GM23338 (cell line): ENCODE results near the gene TENM3. TPM values are rescaled to one million over a fixed set of nuclear protein-coding genes. Genes with fewer than 3 reads are reported as not detected.

Source experiments
- ATAC-seq: fragments of 200-7000 bp; cut with Tn5 transposase; 3 replicates; pipeline ENCODE4 v1.9.1; 2020
- DNase-seq: peaks from one replicate; pipeline ENCODE4 v3.0.0-alpha.2; 2015; ENCODE audit warnings: low spot score
- H2AFZ ChIP-seq: fragments of 200-600 bp; sonication (generic); 2 replicates; pipeline ENCODE4 v1.8.0; 2016; ENCODE audit warnings: antibody characterized with exemption, mild to moderate bottlenecking, moderate library complexity
- H3F3A ChIP-seq: fragments of 200-600 bp; sonication (generic); replicated peaks from 2 replicates; pipeline ENCODE4 v1.8.0; 2017; ENCODE audit warnings: antibody characterized with exemption, mixed run types, low read depth
- H3K27ac ChIP-seq: fragments of 200-600 bp; sonication (generic); 2 replicates; pipeline ENCODE4 v1.6.1; 2016; ENCODE audit warnings: low read depth
- H3K27me3 ChIP-seq: fragments of 200-600 bp; sonication (generic); 2 replicates; pipeline ENCODE4 v1.8.0; 2016; ENCODE audit warnings: mild to moderate bottlenecking, mixed run types, moderate library complexity; ENCODE audit not compliant: insufficient read depth
- H3K36me3 ChIP-seq: fragments of 200-600 bp; sonication (generic); 2 replicates; pipeline ENCODE4 v1.8.0; 2016; ENCODE audit warnings: mild to moderate bottlenecking; ENCODE audit not compliant: insufficient read depth
- H3K4me1 ChIP-seq: fragments of 200-600 bp; sonication (generic); 2 replicates; pipeline ENCODE4 v1.8.0; 2016; ENCODE audit warnings: mild to moderate bottlenecking, moderate library complexity; ENCODE audit not compliant: insufficient read depth
- H3K4me2 ChIP-seq: fragments of 200-600 bp; sonication (generic); 2 replicates; pipeline ENCODE4 v1.7.1; 2017; ENCODE audit warnings: mixed run types
- H3K4me3 ChIP-seq: fragments of 200-600 bp; sonication (generic); 2 replicates; pipeline ENCODE4 v1.6.1; 2016; ENCODE audit warnings: mixed run types
- H3K79me2 ChIP-seq: fragments of 200-600 bp; sonication (generic); replicated peaks from 2 replicates; pipeline ENCODE4 v1.8.0; 2017; ENCODE audit warnings: mild to moderate bottlenecking; ENCODE audit not compliant: insufficient read depth
- H3K9me2 ChIP-seq: fragments of 200-600 bp; sonication (generic); 2 replicates; pipeline ENCODE4 v1.8.0; 2017; ENCODE audit not compliant: insufficient read depth
- H4K20me1 ChIP-seq: fragments of 200-600 bp; sonication (generic); replicated peaks from 2 replicates; pipeline ENCODE4 v1.8.0; 2017; ENCODE audit warnings: mild to moderate bottlenecking; ENCODE audit not compliant: insufficient read depth
- H3K27ac Mint-ChIP-seq: 2 replicates; pipeline ENCODE4 v1.8.0; 2020; ENCODE audit warnings: inconsistent platforms, mild to moderate bottlenecking, moderate library complexity, mixed read lengths
- H3K27me3 Mint-ChIP-seq: 3 replicates; pipeline ENCODE4 v1.8.0; 2022; ENCODE audit warnings: low read depth, mild to moderate bottlenecking, moderate library complexity, mixed read lengths, inconsistent platforms; ENCODE audit not compliant: insufficient read depth, poor library complexity
- H3K36me3 Mint-ChIP-seq: 3 replicates; pipeline ENCODE4 v1.8.0; 2021; ENCODE audit warnings: low read depth, mild to moderate bottlenecking, inconsistent platforms, moderate library complexity, mixed read lengths
- H3K4me1 Mint-ChIP-seq: 3 replicates; pipeline ENCODE4 v1.8.0; 2020; ENCODE audit warnings: mild to moderate bottlenecking, inconsistent platforms, mixed read lengths
- H3K4me3 Mint-ChIP-seq: 3 replicates; pipeline ENCODE4 v1.8.0; 2021; ENCODE audit warnings: moderate library complexity, mild to moderate bottlenecking, inconsistent platforms, mixed read lengths
- H3K9me3 Mint-ChIP-seq: 3 replicates; pipeline ENCODE4 v1.8.0; 2020; ENCODE audit warnings: moderate library complexity, mild to moderate bottlenecking, inconsistent platforms, mixed read lengths
- CREB1 ChIP-seq: fragments of 250-450 bp; sonication (Bioruptor Pico); IDR thresholded peaks from 2 replicates; pipeline ENCODE4 v1.5.0; 2020; ENCODE audit warnings: low read depth, mild to moderate bottlenecking, moderate library complexity
- ETS1 ChIP-seq: IDR thresholded peaks from 2 replicates; pipeline ENCODE4 v1.6.1; 2016; ENCODE audit warnings: antibody characterized with exemption
- JUNB ChIP-seq: IDR thresholded peaks from one replicate; pipeline ENCODE4 v1.6.1; 2016; ENCODE audit warnings: antibody characterized with exemption; ENCODE audit not compliant: unreplicated experiment
- POLR2AphosphoS5 ChIP-seq: IDR thresholded peaks from 2 replicates; pipeline ENCODE4 v1.6.1; 2016; ENCODE audit warnings: antibody characterized with exemption, low read depth
- STAT1 ChIP-seq: IDR thresholded peaks from one replicate; pipeline ENCODE4 v1.6.1; 2016; ENCODE audit warnings: antibody characterized with exemption; ENCODE audit not compliant: unreplicated experiment
- ZNF114 ChIP-seq: fragments of 250-450 bp; sonication (Bioruptor Pico); IDR thresholded peaks from 2 replicates; pipeline ENCODE4 v1.5.0; 2020; ENCODE audit warnings: mild to moderate bottlenecking, moderate library complexity
- ZNF331 ChIP-seq: fragments of 250-450 bp; sonication (Bioruptor Pico); IDR thresholded peaks from 2 replicates; pipeline ENCODE4 v1.5.0; 2020; ENCODE audit warnings: low read depth, mild to moderate bottlenecking, moderate library complexity
- polyA plus RNA-seq: library from polyadenylated mRNA; unstranded; fragments of >200 nt; fragmentation: Nextera tagmentation; extraction: Ambion mirVana; gene quantifications from 2 replicates; pipeline ENCODE4 v1.2.1, GENCODE V29; 2016
- total RNA-seq: library from RNA; depleted of rRNA; stranded (reverse); fragments of >200 nt; shearing (Covaris generic); gene quantifications from 2 replicates; pipeline ENCODE4 v1.2.3, GENCODE V29; 2014
- TF ChIP-seq, protein P1 (sequence below): IDR thresholded peaks from one replicate; pipeline ENCODE4 v1.6.1; 2018; ENCODE audit warnings: antibody characterized with exemption; ENCODE audit not compliant: unreplicated experiment
- TF ChIP-seq, protein P2 (sequence below), 2 experiments: fragments of 200-600 bp in 1 of 2; sonication (generic) in 1 of 2; conservative IDR thresholded peaks; 2 replicates each; pipeline versions ENCODE4 v1.5.1 to v1.6.1; 2016 to 2017; ENCODE audit warnings: antibody characterized with exemption in 2 of 2, low read depth in 2 of 2, mild to moderate bottlenecking in 2 of 2, moderate library complexity in 1 of 2

TENM3 gene
- total and polyA plus RNA-seq, 2 experiments from 2014 or later = 22.2 to 128 TPM

DNA sequence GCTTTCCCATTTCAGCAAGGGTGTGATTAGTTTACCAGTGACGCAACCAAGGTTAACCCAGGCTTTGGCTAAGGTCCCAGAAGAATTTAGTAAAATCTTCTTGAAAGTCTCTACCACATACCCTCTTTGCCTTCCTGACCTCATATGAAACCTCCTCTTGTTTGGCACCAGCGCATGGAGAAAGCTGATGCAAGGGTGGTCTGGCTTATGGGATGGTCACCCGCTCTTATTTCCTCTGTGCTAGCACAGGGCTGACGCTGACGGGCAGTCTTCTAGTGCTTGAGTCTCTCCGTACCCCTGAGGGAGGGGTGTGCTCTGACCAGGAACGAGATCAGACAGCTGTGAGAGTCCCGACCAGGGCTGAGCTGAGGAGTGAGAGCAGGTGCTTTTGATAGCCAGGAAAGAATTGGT lies 137.6 kb downstream of the TENM3 start:
- Mint-ChIP-seq H3K4me1 (peaks cover 17% of the 10 kb centered on the region), H3K36me3 (peaks cover 7% of the 10 kb centered on the region; the same call in 2 of the 3 replicates), H3K9me3 (peaks cover 5% of the 10 kb centered on the region; the same call in 2 of the 3 replicates), H3K27me3 (peaks cover 3% of the 10 kb centered on the region), H3K4me3 (no peak overlapping the region), H3K27ac (no peak overlapping the region; the same call in 1 of the 2 replicates)
- Histone ChIP-seq H3K27me3 (no peaks in the 10 kb centered on the region), H3K79me2 (no peaks in the 10 kb centered on the region), H3K9me2 (no peaks in the 10 kb centered on the region), H3F3A (no peaks in the 10 kb centered on the region), H2AFZ (no peak overlapping the region), H3K4me1 (peaks cover 12% of the 10 kb centered on the region), H3K4me2 (no peak overlapping the region), H3K4me3 (no peak overlapping the region), H4K20me1 (no peaks in the 10 kb centered on the region), H3K27ac (no peak overlapping the region), H3K36me3 (no peaks in the 10 kb centered on the region)
- ATAC-seq = peak; percentile 54
- no peak for TF ChIP-seq ZNF114 (CRISPR knock-in tag)
- TF ChIP-seq, protein P1, sequence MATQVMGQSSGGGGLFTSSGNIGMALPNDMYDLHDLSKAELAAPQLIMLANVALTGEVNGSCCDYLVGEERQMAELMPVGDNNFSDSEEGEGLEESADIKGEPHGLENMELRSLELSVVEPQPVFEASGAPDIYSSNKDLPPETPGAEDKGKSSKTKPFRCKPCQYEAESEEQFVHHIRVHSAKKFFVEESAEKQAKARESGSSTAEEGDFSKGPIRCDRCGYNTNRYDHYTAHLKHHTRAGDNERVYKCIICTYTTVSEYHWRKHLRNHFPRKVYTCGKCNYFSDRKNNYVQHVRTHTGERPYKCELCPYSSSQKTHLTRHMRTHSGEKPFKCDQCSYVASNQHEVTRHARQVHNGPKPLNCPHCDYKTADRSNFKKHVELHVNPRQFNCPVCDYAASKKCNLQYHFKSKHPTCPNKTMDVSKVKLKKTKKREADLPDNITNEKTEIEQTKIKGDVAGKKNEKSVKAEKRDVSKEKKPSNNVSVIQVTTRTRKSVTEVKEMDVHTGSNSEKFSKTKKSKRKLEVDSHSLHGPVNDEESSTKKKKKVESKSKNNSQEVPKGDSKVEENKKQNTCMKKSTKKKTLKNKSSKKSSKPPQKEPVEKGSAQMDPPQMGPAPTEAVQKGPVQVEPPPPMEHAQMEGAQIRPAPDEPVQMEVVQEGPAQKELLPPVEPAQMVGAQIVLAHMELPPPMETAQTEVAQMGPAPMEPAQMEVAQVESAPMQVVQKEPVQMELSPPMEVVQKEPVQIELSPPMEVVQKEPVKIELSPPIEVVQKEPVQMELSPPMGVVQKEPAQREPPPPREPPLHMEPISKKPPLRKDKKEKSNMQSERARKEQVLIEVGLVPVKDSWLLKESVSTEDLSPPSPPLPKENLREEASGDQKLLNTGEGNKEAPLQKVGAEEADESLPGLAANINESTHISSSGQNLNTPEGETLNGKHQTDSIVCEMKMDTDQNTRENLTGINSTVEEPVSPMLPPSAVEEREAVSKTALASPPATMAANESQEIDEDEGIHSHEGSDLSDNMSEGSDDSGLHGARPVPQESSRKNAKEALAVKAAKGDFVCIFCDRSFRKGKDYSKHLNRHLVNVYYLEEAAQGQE = no peak
- DNase-seq = no peak

DNA sequence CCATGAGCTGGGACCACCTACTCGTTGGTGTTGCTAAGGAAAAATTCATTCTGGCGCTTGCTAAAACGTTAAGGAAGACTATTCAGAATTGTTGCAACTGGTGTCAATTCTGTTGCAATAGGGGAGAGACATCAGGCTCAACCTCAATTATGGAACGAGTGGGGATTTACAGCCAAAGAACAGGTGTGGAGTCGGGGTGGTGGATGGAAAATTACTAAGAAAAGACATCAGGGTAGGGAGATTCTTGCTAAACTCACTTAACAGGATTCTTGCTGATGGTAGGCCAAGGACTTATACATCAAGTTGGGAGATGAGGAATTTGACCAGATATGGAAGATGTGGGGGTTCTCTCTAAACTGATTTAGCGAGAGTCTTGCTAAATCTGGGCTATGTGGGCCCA lies 139.7 kb downstream of the TENM3 start:
- H3K4me3 ChIP-seq = no peak overlapping the region
- peaks cover 17% of the 10 kb centered on the region for H3K4me1 Mint-ChIP-seq
- H3K27me3 ChIP-seq = no peaks in the 10 kb centered on the region
- H4K20me1 ChIP-seq = no peaks in the 10 kb centered on the region
- peaks cover 1% of the 10 kb centered on the region for H3K27me3 Mint-ChIP-seq
- H3F3A ChIP-seq = no peaks in the 10 kb centered on the region
- no peak overlapping the region for H3K27ac ChIP-seq
- peaks cover 14% of the 10 kb centered on the region; the same call in 2 of the 3 replicates for H3K9me3 Mint-ChIP-seq
- no peaks in the 10 kb centered on the region for H3K79me2 ChIP-seq
- ATAC-seq = no peak
- no peak overlapping the region for H3K27ac Mint-ChIP-seq
- no peaks in the 10 kb centered on the region for H3K36me3 ChIP-seq
- no peak overlapping the region for H3K4me3 Mint-ChIP-seq
- H2AFZ ChIP-seq = no peak overlapping the region
- no peak for DNase-seq
- no peaks in the 10 kb centered on the region for H3K9me2 ChIP-seq
- peaks cover 12% of the 10 kb centered on the region for H3K4me1 ChIP-seq
- no peak overlapping the region for H3K4me2 ChIP-seq
- H3K36me3 Mint-ChIP-seq = peaks cover 21% of the 10 kb centered on the region
- TF ChIP-seq, protein P1 = no peak
- TF ChIP-seq POLR2AphosphoS5 (no peak), ETS1 (no peak), ZNF331 (CRISPR knock-in tag) (no peak), STAT1 (no peak), ZNF114 (CRISPR knock-in tag) (no peak), CREB1 (no peak), JUNB (no peak)
- TF ChIP-seq, protein P2, sequence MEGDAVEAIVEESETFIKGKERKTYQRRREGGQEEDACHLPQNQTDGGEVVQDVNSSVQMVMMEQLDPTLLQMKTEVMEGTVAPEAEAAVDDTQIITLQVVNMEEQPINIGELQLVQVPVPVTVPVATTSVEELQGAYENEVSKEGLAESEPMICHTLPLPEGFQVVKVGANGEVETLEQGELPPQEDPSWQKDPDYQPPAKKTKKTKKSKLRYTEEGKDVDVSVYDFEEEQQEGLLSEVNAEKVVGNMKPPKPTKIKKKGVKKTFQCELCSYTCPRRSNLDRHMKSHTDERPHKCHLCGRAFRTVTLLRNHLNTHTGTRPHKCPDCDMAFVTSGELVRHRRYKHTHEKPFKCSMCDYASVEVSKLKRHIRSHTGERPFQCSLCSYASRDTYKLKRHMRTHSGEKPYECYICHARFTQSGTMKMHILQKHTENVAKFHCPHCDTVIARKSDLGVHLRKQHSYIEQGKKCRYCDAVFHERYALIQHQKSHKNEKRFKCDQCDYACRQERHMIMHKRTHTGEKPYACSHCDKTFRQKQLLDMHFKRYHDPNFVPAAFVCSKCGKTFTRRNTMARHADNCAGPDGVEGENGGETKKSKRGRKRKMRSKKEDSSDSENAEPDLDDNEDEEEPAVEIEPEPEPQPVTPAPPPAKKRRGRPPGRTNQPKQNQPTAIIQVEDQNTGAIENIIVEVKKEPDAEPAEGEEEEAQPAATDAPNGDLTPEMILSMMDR (conservative IDR thresholded peaks at IDR 0.05; ENCODE audit: low read depth in 2 of 2) = no peak
